Caco-2 (cell line): ENCODE data around the gene CXCR5. TPM values are rescaled to one million over a fixed set of nuclear protein-coding genes. Genes with fewer than 3 reads are reported as not detected.
A peak's percentile ranks its signal among the peaks of the same experiment; 100 is the strongest.

Experiments used
- BruUV-seq: library from RNA; stranded (reverse); fragments of 400-500 nt; replicated peaks from 2 replicates; lab custom pipeline; 2021; lab: Mats Ljungman, UMichigan
- CTCF ChIA-PET: fragments of 300-600 bp; sonication (Branson Sonifier 250); formaldehyde crosslinking; loops from one replicate; lab custom pipeline; 2022; ENCODE audit warnings: antibody characterized with exemption; lab: Charles Lee
- POLR2A ChIA-PET: fragments of 300-600 bp; sonication (Branson Sonifier 250); formaldehyde crosslinking; loops from one replicate; lab custom pipeline; 2022; ENCODE audit warnings: antibody characterized with exemption; lab: Charles Lee
- DNase-seq, 2 experiments: peaks; one replicate each; pipeline versions ENCODE4 v3.0.0 to v3.0.0-alpha.2; 2020 to 2022
- H3K27me3 ChIP-seq: replicated peaks from 2 replicates; pipeline ENCODE4 v1.6.0; 2011; ENCODE audit warnings: low read length; ENCODE audit not compliant: control insufficient read depth, insufficient read depth
- H3K36me3 ChIP-seq: 2 replicates; pipeline ENCODE4 v1.5.1; 2011; ENCODE audit warnings: low read length; ENCODE audit not compliant: control insufficient read depth, insufficient read depth
- H3K4me1 ChIP-seq: fragments of 250-450 bp; sonication (Bioruptor Pico); 2 replicates; pipeline ENCODE4 v1.5.1; 2020; ENCODE audit warnings: mild to moderate bottlenecking
- H3K4me3 ChIP-seq: 2 replicates; pipeline ENCODE4 v1.5.1; 2011; ENCODE audit warnings: low read depth, mild to moderate bottlenecking, control low read depth, low read length
- H3K9me3 ChIP-seq: fragments of 250-450 bp; sonication (Bioruptor Pico); 2 replicates; pipeline ENCODE4 v1.5.1; 2020; ENCODE audit warnings: mild to moderate bottlenecking, moderate library complexity
- H3K27ac Mint-ChIP-seq: one replicate; pipeline ENCODE4 v1.8.0; 2022; ENCODE audit warnings: mixed read lengths; ENCODE audit not compliant: unreplicated experiment
- H3K27me3 Mint-ChIP-seq: one replicate; pipeline ENCODE4 v1.8.0; 2022; ENCODE audit warnings: mixed read lengths; ENCODE audit not compliant: insufficient read depth, unreplicated experiment
- H3K36me3 Mint-ChIP-seq: one replicate; pipeline ENCODE4 v1.8.0; 2022; ENCODE audit warnings: mild to moderate bottlenecking, mixed read lengths; ENCODE audit not compliant: insufficient read depth, unreplicated experiment
- H3K4me1 Mint-ChIP-seq: one replicate; pipeline ENCODE4 v1.8.0; 2022; ENCODE audit warnings: low read depth, mixed read lengths; ENCODE audit not compliant: unreplicated experiment
- H3K4me3 Mint-ChIP-seq: one replicate; pipeline ENCODE4 v1.8.0; 2022; ENCODE audit warnings: mild to moderate bottlenecking, moderate library complexity, mixed read lengths; ENCODE audit not compliant: unreplicated experiment
- H3K9me3 Mint-ChIP-seq: one replicate; pipeline ENCODE4 v1.8.0; 2022; ENCODE audit warnings: mixed read lengths; ENCODE audit not compliant: unreplicated experiment
- intact Hi-C: fragments of 100-400 bp; cut with micrococcal nuclease; formaldehyde crosslinking; loops from one replicate; pipeline ENCODE4 v1.10.0; 2022; ENCODE audit not compliant: unreplicated experiment
- total RNA-seq: library from RNA; stranded (reverse); gene quantifications from 2 replicates; pipeline ENCODE4 v1.2.3, GENCODE V29; 2022
- TF ChIP-seq, protein P1 (sequence below), 2 experiments: fragments of 200-600 bp in 1 of 2; IDR thresholded peaks; 1 replicate in 1 of 2; 2 replicates in 1 of 2; pipeline versions ENCODE4 v1.5.1 to v1.8.0; 2011 to 2022; ENCODE audit warnings: antibody characterized with exemption in 1 of 2, control low read depth in 1 of 2, inconsistent platforms in 1 of 2, low read depth in 1 of 2, low read length in 1 of 2, mild to moderate bottlenecking in 1 of 2, moderate library complexity in 1 of 2; ENCODE audit not compliant: insufficient read depth in 1 of 2, severe bottlenecking in 1 of 2, unreplicated experiment in 1 of 2

CXCR5 gene
- total RNA-seq, 1 experiment from 2014 or later: not detected

DNA sequence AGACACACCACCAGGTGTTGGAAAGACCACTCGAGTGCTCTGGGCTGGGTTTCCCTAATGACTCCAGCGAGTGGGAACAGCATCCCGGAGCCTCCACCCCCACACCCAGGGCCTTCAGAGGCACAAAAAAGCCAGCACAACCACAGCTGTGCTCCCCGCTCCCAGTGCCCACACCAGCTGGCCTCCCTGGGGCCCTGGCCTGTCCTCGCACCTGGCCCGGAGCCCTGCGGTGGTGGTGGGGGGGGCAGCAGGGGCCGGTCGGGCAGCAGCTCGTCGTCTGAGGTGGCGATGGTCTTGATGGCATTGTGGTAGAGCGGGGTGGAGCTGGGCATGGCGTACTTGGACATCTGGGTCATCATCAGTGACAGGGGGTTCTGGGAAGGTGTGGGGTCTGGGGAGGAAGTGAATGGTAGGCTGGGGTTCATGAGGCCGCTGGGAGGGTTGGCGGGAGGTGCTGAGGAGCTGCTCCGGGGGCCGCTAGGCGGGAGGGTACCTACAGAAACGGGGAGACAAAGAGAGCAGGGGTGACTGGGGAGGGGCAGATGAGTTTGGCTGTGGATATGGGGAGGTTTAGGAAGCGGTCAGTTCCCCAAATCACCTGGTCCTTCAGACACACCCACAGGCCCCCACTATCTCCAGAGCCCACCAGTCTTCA lies 16.1 kb downstream of the CXCR5 start:
- ChIA-PET POLR2A (interaction anchor here (0.5 to 1.7 kb wide), 2 partner anchors 26 to 210 kb away, joined by 3 to 4 read pairs; no protein-coding TSS in a partner anchor), CTCF (interaction anchor here (1.6 kb wide), 1 partner anchor 28 kb away, joined by 4 read pairs; no protein-coding TSS in a partner anchor)
- peak in 1 of 2 experiments; percentile 35 for DNase-seq
- intact Hi-C loops: loop anchor here (5.0 kb wide), 2 partner anchors 32 to 108 kb away; partner anchors contain the start of gene DDX6
- H3K27ac Mint-ChIP-seq: peak overlapping the region; percentile 55
- H3K4me1 Mint-ChIP-seq: peaks cover 26% of the 10 kb centered on the region
- H3K4me3 Mint-ChIP-seq: no peak overlapping the region
- H3K27me3 Mint-ChIP-seq: no peaks in the 10 kb centered on the region
- TF ChIP-seq, protein P1, sequence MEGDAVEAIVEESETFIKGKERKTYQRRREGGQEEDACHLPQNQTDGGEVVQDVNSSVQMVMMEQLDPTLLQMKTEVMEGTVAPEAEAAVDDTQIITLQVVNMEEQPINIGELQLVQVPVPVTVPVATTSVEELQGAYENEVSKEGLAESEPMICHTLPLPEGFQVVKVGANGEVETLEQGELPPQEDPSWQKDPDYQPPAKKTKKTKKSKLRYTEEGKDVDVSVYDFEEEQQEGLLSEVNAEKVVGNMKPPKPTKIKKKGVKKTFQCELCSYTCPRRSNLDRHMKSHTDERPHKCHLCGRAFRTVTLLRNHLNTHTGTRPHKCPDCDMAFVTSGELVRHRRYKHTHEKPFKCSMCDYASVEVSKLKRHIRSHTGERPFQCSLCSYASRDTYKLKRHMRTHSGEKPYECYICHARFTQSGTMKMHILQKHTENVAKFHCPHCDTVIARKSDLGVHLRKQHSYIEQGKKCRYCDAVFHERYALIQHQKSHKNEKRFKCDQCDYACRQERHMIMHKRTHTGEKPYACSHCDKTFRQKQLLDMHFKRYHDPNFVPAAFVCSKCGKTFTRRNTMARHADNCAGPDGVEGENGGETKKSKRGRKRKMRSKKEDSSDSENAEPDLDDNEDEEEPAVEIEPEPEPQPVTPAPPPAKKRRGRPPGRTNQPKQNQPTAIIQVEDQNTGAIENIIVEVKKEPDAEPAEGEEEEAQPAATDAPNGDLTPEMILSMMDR (IDR thresholded peaks at IDR 0.05; ENCODE audit: insufficient read depth in 1 of 2, low read depth in 1 of 2, low read length in 1 of 2, severe bottlenecking in 1 of 2, unreplicated experiment in 1 of 2): peak in 1 of 2 experiments; percentile 12
- peaks cover 18% of the 10 kb centered on the region for H3K36me3 ChIP-seq
- no peaks in the 10 kb centered on the region for H3K27me3 ChIP-seq
- peaks cover 100% of the 10 kb centered on the region for H3K36me3 Mint-ChIP-seq
- 0 out of 2 replicates have a peak, but pooled peaks cover 3% of the 10 kb centered on the region for H3K4me1 ChIP-seq
- H3K9me3 Mint-ChIP-seq: no peaks in the 10 kb centered on the region
- BruUV-seq: no TSS peak
- H3K9me3 ChIP-seq: no peaks in the 10 kb centered on the region
- H3K4me3 ChIP-seq: no peak overlapping the region

DNA sequence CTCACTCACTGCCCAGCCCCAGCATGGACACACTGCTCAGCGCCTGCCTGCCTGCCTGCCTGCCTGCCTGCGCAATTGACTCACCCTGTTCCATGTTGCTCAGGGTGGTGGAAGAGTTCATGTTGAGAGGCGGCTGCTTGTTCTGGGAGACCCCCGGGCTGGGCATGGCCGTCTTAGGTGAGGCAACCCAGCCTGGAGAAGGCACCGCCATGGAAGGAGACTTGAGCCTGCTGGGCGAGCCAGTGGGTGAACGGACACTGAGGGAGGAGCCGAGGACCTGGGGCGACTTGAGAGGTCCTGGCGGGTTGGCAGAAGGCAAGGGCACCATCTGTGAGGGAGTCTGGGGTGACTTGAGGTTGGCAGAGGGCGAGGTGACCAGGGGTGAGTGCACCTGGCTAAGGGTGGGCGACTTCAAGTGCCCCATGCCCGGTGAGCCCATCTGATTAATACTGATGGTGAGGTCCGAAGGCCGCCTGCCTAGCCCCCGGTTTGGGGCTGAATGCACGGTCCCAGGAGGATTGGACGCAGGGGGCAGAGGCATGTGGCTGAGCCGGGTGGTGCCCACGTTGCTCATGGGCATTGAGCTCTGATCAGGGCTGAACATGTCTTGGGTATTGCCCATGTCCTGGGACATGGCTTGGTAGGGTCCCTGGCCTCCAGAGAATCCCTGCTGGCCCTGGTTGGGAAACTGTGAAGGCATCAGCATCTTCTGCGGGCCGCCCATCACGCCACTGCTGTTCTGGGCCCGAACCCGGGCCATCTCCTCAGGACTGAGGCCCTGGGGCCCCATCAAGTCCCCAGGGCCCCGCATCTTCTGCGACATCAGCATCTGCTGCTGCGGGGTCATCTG lies 17.1 kb downstream of the CXCR5 start:
- no peaks in the 10 kb centered on the region for H3K27me3 ChIP-seq
- peak in 1 of 2 experiments; percentile 44 for DNase-seq
- Mint-ChIP-seq H3K27me3 (no peaks in the 10 kb centered on the region), H3K4me1 (peaks cover 20% of the 10 kb centered on the region), H3K36me3 (peaks cover 100% of the 10 kb centered on the region), H3K27ac (peak overlapping the region; percentile 55), H3K4me3 (no peak overlapping the region), H3K9me3 (no peaks in the 10 kb centered on the region)
- intact Hi-C loops: no loop called here
- no peaks in the 10 kb centered on the region for H3K9me3 ChIP-seq
- 0 out of 2 replicates have a peak, but pooled peaks cover 3% of the 10 kb centered on the region for H3K4me1 ChIP-seq
- H3K4me3 ChIP-seq: no peak overlapping the region
- TF ChIP-seq, protein P1 (IDR thresholded peaks at IDR 0.05; ENCODE audit: insufficient read depth in 1 of 2, low read depth in 1 of 2, low read length in 1 of 2, severe bottlenecking in 1 of 2, unreplicated experiment in 1 of 2): no peak
- BruUV-seq: no TSS peak
- ChIA-PET CTCF (interaction anchor here (0.5 to 1.6 kb wide), 2 partner anchors 27 to 42 kb away, joined by 3 to 4 read pairs; no protein-coding TSS in a partner anchor), POLR2A (interaction anchor here (1.6 to 1.7 kb wide), 2 partner anchors 25 kb away, joined by 3 to 4 read pairs; partner anchors contain the start of gene BCL9L)
- peaks cover 18% of the 10 kb centered on the region for H3K36me3 ChIP-seq
